Trophoblast cell (in vitro differentiated cells and primary cell): Measurements from ENCODE around the gene ARHGAP40.

Experiments used
- DNase-seq, 2 donors: peaks; one replicate each; pipeline ENCODE4 v3.0.0-alpha.2; 2016
- H2AFZ ChIP-seq: 2 replicates; pipeline ENCODE4 v1.6.1; 2013; ENCODE audit warnings: low read length, moderate library complexity, mild to moderate bottlenecking; ENCODE audit not compliant: insufficient read depth, poor library complexity
- H2AK5ac ChIP-seq: 2 replicates; pipeline ENCODE4 v1.6.1; 2013; ENCODE audit warnings: mild to moderate bottlenecking, low read length
- H2BK120ac ChIP-seq: 2 replicates; pipeline ENCODE4 v1.6.1; 2013; ENCODE audit warnings: low read length, mild to moderate bottlenecking, moderate library complexity; ENCODE audit not compliant: insufficient read depth, poor library complexity
- H2BK12ac ChIP-seq: 2 replicates; pipeline ENCODE4 v1.6.1; 2013; ENCODE audit warnings: mild to moderate bottlenecking, low read length, moderate library complexity
- H2BK5ac ChIP-seq: 2 replicates; pipeline ENCODE4 v1.6.1; 2013; ENCODE audit warnings: low read length, low read depth, moderate library complexity, mild to moderate bottlenecking; ENCODE audit not compliant: poor library complexity
- H3K14ac ChIP-seq: 2 replicates; pipeline ENCODE4 v1.6.1; 2013; ENCODE audit warnings: mild to moderate bottlenecking, low read length
- H3K18ac ChIP-seq: 2 replicates; pipeline ENCODE4 v1.6.1; 2013; ENCODE audit warnings: mild to moderate bottlenecking, low read length
- H3K23ac ChIP-seq: 2 replicates; pipeline ENCODE4 v1.6.1; 2013; ENCODE audit warnings: low read length
- H3K27ac ChIP-seq: 2 replicates; pipeline ENCODE4 v1.5.1; 2013; ENCODE audit warnings: low read depth, mild to moderate bottlenecking, inconsistent platforms, low read length, moderate library complexity
- H3K27me3 ChIP-seq: 2 replicates; pipeline ENCODE4 v1.6.1; 2013; ENCODE audit warnings: inconsistent platforms, mild to moderate bottlenecking, low read length, moderate library complexity; ENCODE audit not compliant: insufficient read depth
- H3K36me3 ChIP-seq, 2 experiments: 1 replicate in 1 of 2; 2 replicates in 1 of 2; pipeline ENCODE4 v1.6.1; 2013; ENCODE audit warnings: low read length in 2 of 2, mild to moderate bottlenecking in 2 of 2, moderate library complexity in 1 of 2; ENCODE audit not compliant: insufficient read depth in 2 of 2, control insufficient read depth in 1 of 2
- H3K4ac ChIP-seq: 2 replicates; pipeline ENCODE4 v1.6.1; 2013; ENCODE audit warnings: low read depth, mild to moderate bottlenecking, low read length, moderate library complexity
- H3K4me1 ChIP-seq, 2 experiments: 1 replicate in 1 of 2; 2 replicates in 1 of 2; pipeline ENCODE4 v1.6.1; 2013; ENCODE audit warnings: low read length in 2 of 2, mild to moderate bottlenecking in 2 of 2, moderate library complexity in 1 of 2; ENCODE audit not compliant: insufficient read depth in 2 of 2, control insufficient read depth in 1 of 2
- H3K4me2 ChIP-seq: 2 replicates; pipeline ENCODE4 v1.6.1; 2013; ENCODE audit warnings: inconsistent platforms, mild to moderate bottlenecking, low read length, moderate library complexity
- H3K4me3 ChIP-seq: 2 replicates; pipeline ENCODE4 v1.5.1; 2013; ENCODE audit warnings: mild to moderate bottlenecking, low read depth, low read length, inconsistent platforms
- H3K79me1 ChIP-seq: one replicate; pipeline ENCODE4 v1.6.1; 2013; ENCODE audit warnings: low read length
- H3K79me2 ChIP-seq: 2 replicates; pipeline ENCODE4 v1.6.1; 2013; ENCODE audit warnings: low read length, mild to moderate bottlenecking; ENCODE audit not compliant: control insufficient read depth, insufficient read depth, poor library complexity
- H3K9ac ChIP-seq: 2 replicates; pipeline ENCODE4 v1.6.1; 2013; ENCODE audit warnings: mild to moderate bottlenecking, low read length
- H3K9me3 ChIP-seq: 2 replicates; pipeline ENCODE4 v1.6.1; 2013; ENCODE audit warnings: low read depth, mild to moderate bottlenecking, control low read depth, inconsistent platforms, low read length; ENCODE audit not compliant: insufficient read depth
- H4K12ac ChIP-seq: 2 replicates; pipeline ENCODE4 v1.6.1; 2013; ENCODE audit warnings: low read depth, mild to moderate bottlenecking, low read length, moderate library complexity
- H4K8ac ChIP-seq: 2 replicates; pipeline ENCODE4 v1.6.1; 2013; ENCODE audit warnings: low read depth, mild to moderate bottlenecking, low read length, moderate library complexity
- H4K91ac ChIP-seq: one replicate; pipeline ENCODE4 v1.6.1; 2013; ENCODE audit warnings: low read depth, mild to moderate bottlenecking, low read length, moderate library complexity
- WGBS: extraction: QIAGEN DNeasy Blood & Tissue Kit; methylation state at CpG from one replicate; pipeline ENCODE4 v1.1.7; 2013; ENCODE audit warnings: missing lambda C conversion rate; ENCODE audit not compliant: insufficient read length, insufficient coverage; ENCODE audit errors: extremely low coverage; 5-methylcytosine and 5-hydroxymethylcytosine counted together

ARHGAP40 gene

GRCh38 chr20:38600057-38600456 is 1.6 kb upstream of the ARHGAP40 start:
- no peak overlapping the region for H3K4me3 ChIP-seq
- H3K23ac ChIP-seq, result no peak overlapping the region
- H3K27me3 ChIP-seq, result no peaks in the 10 kb centered on the region
- no peak overlapping the region for H4K12ac ChIP-seq
- H4K8ac ChIP-seq, result no peak overlapping the region
- peak overlapping the region; percentile 6 for H3K14ac ChIP-seq
- H3K18ac ChIP-seq, result no peak overlapping the region
- no CpG with 5 or more reads among the region's 1 CpG for WGBS
- H3K9me3 ChIP-seq, result peaks cover 2% of the 10 kb centered on the region
- H3K79me1 ChIP-seq, result peaks cover 19% of the 10 kb centered on the region
- H3K4ac ChIP-seq, result no peak overlapping the region
- H3K79me2 ChIP-seq, result no peaks in the 10 kb centered on the region
- H2BK120ac ChIP-seq, result peak overlapping the region; percentile 13
- peak overlapping the region; percentile 3 for H2AK5ac ChIP-seq
- no peak overlapping the region for H3K9ac ChIP-seq
- no peak for DNase-seq
- H3K4me2 ChIP-seq, result no peak overlapping the region
- H2BK5ac ChIP-seq, result no peak overlapping the region
- H3K4me1 ChIP-seq, result peaks cover 23 to 27% of the 10 kb centered on the region in 2 experiments
- no peak overlapping the region for H3K27ac ChIP-seq
- no peaks in the 10 kb centered on the region for H3K36me3 ChIP-seq
- H2BK12ac ChIP-seq, result no peak overlapping the region
- H2AFZ ChIP-seq, result no peak overlapping the region
- H4K91ac ChIP-seq, result no peak overlapping the region

GRCh38 chr20:38602185-38602581 is 574 bp downstream of the ARHGAP40 start:
- no peak overlapping the region for H3K4ac ChIP-seq
- peak overlapping the region; percentile 42 for H2BK12ac ChIP-seq
- no peaks in the 10 kb centered on the region for H3K27me3 ChIP-seq
- WGBS, result no CpG with 5 or more reads among the region's 5 CpGs
- no peak overlapping the region for H3K14ac ChIP-seq
- H3K23ac ChIP-seq, result no peak overlapping the region
- H2BK120ac ChIP-seq, result peak overlapping the region; percentile 70
- no peak overlapping the region for H3K18ac ChIP-seq
- H3K27ac ChIP-seq, result no peak overlapping the region
- no peak overlapping the region for H3K9ac ChIP-seq
- H2BK5ac ChIP-seq, result no peak overlapping the region
- peak overlapping the region; percentile 44 for H3K4me2 ChIP-seq
- peaks cover 2% of the 10 kb centered on the region for H3K9me3 ChIP-seq
- no peak overlapping the region for H2AFZ ChIP-seq
- no peak overlapping the region for H4K12ac ChIP-seq
- peak overlapping the region; percentile 72 for H4K8ac ChIP-seq
- H4K91ac ChIP-seq, result peak overlapping the region; percentile 60
- H2AK5ac ChIP-seq, result no peak overlapping the region
- H3K36me3 ChIP-seq, result no peaks in the 10 kb centered on the region
- H3K79me1 ChIP-seq, result peaks cover 20% of the 10 kb centered on the region
- peaks cover 28 to 29% of the 10 kb centered on the region in 2 experiments for H3K4me1 ChIP-seq
- peak overlapping the region; percentile 67 for H3K4me3 ChIP-seq
- no peak for DNase-seq
- H3K79me2 ChIP-seq, result no peaks in the 10 kb centered on the region

- H3K4me1 ChIP-seq, result peaks cover 27 to 30% of the 10 kb centered on the region in 2 experiments
- H3K79me2 ChIP-seq, result no peaks in the 10 kb centered on the region
- no peak for DNase-seq
- peaks cover 20% of the 10 kb centered on the region for H3K79me1 ChIP-seq
- no CpG with 5 or more reads among the region's 3 CpGs for WGBS
- H3K9ac ChIP-seq, result no peak overlapping the region
- H3K23ac ChIP-seq, result no peak overlapping the region
- H3K36me3 ChIP-seq, result no peaks in the 10 kb centered on the region
- no peak overlapping the region for H3K14ac ChIP-seq
- H3K4me3 ChIP-seq, result no peak overlapping the region
- no peak overlapping the region for H2AFZ ChIP-seq
- no peak overlapping the region for H2BK5ac ChIP-seq
- peak overlapping the region; percentile 37 for H2AK5ac ChIP-seq
- no peak overlapping the region for H2BK120ac ChIP-seq
- no peak overlapping the region for H4K8ac ChIP-seq
- H3K4ac ChIP-seq, result no peak overlapping the region
- H3K9me3 ChIP-seq, result peaks cover 2% of the 10 kb centered on the region
- peak overlapping the region; percentile 53 for H2BK12ac ChIP-seq
- no peak overlapping the region for H3K4me2 ChIP-seq
- H3K27ac ChIP-seq, result no peak overlapping the region
- H3K27me3 ChIP-seq, result no peaks in the 10 kb centered on the region
- no peak overlapping the region for H4K12ac ChIP-seq
- no peak overlapping the region for H3K18ac ChIP-seq
- no peak overlapping the region for H4K91ac ChIP-seq
These were observed 1.7 kb downstream of the ARHGAP40 start for GRCh38 chr20:38603286-38603685.

GRCh38 chr20:38604873-38605303 is 3.3 kb downstream of the ARHGAP40 start:
- Histone ChIP-seq H2AK5ac (no peak overlapping the region), H4K12ac (no peak overlapping the region), H3K79me1 (peaks cover 16% of the 10 kb centered on the region), H2BK12ac (peak overlapping the region; percentile 42), H3K4me3 (no peak overlapping the region), H2BK120ac (no peak overlapping the region), H2AFZ (no peak overlapping the region), H3K36me3 (no peaks in the 10 kb centered on the region), H4K91ac (no peak overlapping the region), H3K4me2 (peak overlapping the region; percentile 37), H3K79me2 (no peaks in the 10 kb centered on the region), H3K9ac (no peak overlapping the region), H3K23ac (no peak overlapping the region), H2BK5ac (no peak overlapping the region), H3K27me3 (no peaks in the 10 kb centered on the region), H3K14ac (peak overlapping the region; percentile 8), H3K18ac (no peak overlapping the region), H3K4ac (no peak overlapping the region), H3K9me3 (peaks cover 2% of the 10 kb centered on the region), H3K4me1 (peaks cover 22 to 24% of the 10 kb centered on the region in 2 experiments), H4K8ac (no peak overlapping the region), H3K27ac (peak overlapping the region; percentile 75)
- WGBS, result no CpG with 5 or more reads among the region's 4 CpGs
- DNase-seq, result peak in 1 of 2 donors; percentile 42
